ENCODE measurements around the gene SH3BP5. TPM values are rescaled to one million over a fixed set of nuclear protein-coding genes. Genes with fewer than 3 reads are reported as not detected.

Gene SH3BP5
- total RNA-seq, 1 experiment from 2014 or later, result 39.3 TPM

DNA sequence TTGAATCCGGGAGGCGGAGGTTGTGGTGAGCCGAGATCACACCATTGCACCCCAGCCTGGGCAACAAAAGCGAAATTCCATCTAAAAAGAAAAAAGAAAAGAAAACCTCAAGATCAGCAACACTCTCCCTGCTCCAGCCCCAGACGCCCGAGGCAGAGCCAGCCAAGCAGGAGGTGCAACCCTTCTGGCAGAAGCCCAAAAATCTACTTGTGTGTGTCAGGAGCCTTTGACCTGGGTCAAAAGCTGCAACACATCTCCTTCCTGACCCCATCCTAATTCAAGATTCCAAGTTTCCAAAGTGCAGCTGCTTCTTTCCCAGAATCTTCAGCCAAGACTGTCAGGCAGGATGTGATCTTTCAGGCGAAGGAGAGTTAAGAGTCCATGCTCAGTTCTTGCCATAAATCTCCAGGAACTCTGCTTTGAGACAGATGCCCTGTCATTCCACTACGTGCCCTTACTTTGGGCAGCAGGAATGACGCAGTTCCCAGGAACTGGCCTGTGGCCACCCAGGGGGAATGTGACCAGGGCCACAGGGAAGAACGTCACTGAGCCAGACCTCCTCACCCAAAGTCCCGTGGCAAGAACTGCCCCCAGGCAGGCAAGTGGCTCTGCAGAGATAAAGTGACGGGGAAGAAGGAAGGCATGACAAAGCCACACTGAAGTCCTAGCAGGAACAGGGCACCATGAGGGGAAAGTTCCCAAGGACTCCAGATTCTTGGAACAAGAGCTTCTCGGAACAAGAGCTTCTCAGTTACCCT, 39.4 kb downstream of the SH3BP5 start:
- peaks cover 28% of the 10 kb centered on the region for H3K4me1 ChIP-seq (replicated peaks; ENCODE audit: insufficient read depth)
- peaks cover 41% of the 10 kb centered on the region for H3K79me2 ChIP-seq (ENCODE audit: low read depth)
- H3K27ac ChIP-seq, result peak overlapping the region; percentile 71
- CTCF ChIA-PET, result interaction anchor here (0.6 to 1.0 kb wide), 2 partner anchors 26 to 55 kb away, joined by 4 to 6 read pairs; no protein-coding TSS in a partner anchor
- H3K36me3 ChIP-seq (ENCODE audit: low read depth), result no peaks in the 10 kb centered on the region
- no peak overlapping the region for H2AFZ ChIP-seq
- H3F3A ChIP-seq (ENCODE audit: insufficient read depth, low read depth), result peaks cover 40% of the 10 kb centered on the region
- no peaks in the 10 kb centered on the region for H3K9me2 ChIP-seq (ENCODE audit: insufficient read depth)
- peak overlapping the region; percentile 22; the same call in 1 of the 2 replicates for H3K4me3 ChIP-seq
- POLR2A ChIA-PET (ENCODE audit: unreplicated experiment), result no interaction called here
- BruUV-seq (replicated peaks), result TSS peak; percentile 16
- intact Hi-C loops (cut with micrococcal nuclease; ENCODE audit: unreplicated experiment), result loop anchor here (1.0 to 2.0 kb wide), 4 partner anchors 17 to 85 kb away; no protein-coding TSS in a partner anchor
- H3K27me3 ChIP-seq (ENCODE audit: insufficient read depth, low read depth), result no peaks in the 10 kb centered on the region
- no peaks in the 10 kb centered on the region for H3K9me3 ChIP-seq (ENCODE audit: insufficient read depth, low read depth)
- TF ChIP-seq CTCF (conservative IDR thresholded peaks at IDR 0.05) (no peak), EZH2 (IDR thresholded peaks at IDR 0.05; ENCODE audit: low read depth) (no peak)
- peak overlapping the region; percentile 67 for H3K4me2 ChIP-seq
- DNase-seq, result peak; percentile 85 to 86
- no peaks in the 10 kb centered on the region; the same call in 1 of the 2 replicates for H4K20me1 ChIP-seq (ENCODE audit: insufficient read depth)

- H3K9me3 ChIP-seq (ENCODE audit: insufficient read depth, low read depth), result no peaks in the 10 kb centered on the region
- POLR2A ChIA-PET (ENCODE audit: unreplicated experiment), result no interaction called here
- H3K79me2 ChIP-seq (ENCODE audit: low read depth), result peaks cover 40% of the 10 kb centered on the region
- no TSS peak for BruUV-seq (replicated peaks)
- H4K20me1 ChIP-seq (ENCODE audit: insufficient read depth), result no peaks in the 10 kb centered on the region; the same call in 1 of the 2 replicates
- H3K9me2 ChIP-seq (ENCODE audit: insufficient read depth), result no peaks in the 10 kb centered on the region
- peak overlapping the region; percentile 67 for H3K4me2 ChIP-seq
- H3K27me3 ChIP-seq (ENCODE audit: insufficient read depth, low read depth), result no peaks in the 10 kb centered on the region
- no peaks in the 10 kb centered on the region for H3K36me3 ChIP-seq (ENCODE audit: low read depth)
- H3K4me3 ChIP-seq, result no peak overlapping the region; the same call in 1 of the 2 replicates
- H3F3A ChIP-seq (ENCODE audit: insufficient read depth, low read depth), result peaks cover 40% of the 10 kb centered on the region
- intact Hi-C loops (cut with micrococcal nuclease; ENCODE audit: unreplicated experiment), result loop anchor here (2.0 kb wide), 1 partner anchor 33 kb away; no protein-coding TSS in a partner anchor
- no peak overlapping the region for H2AFZ ChIP-seq
- H3K4me1 ChIP-seq (replicated peaks; ENCODE audit: insufficient read depth), result peaks cover 28% of the 10 kb centered on the region
- TF ChIP-seq CTCF (conservative IDR thresholded peaks at IDR 0.05) (no peak), EZH2 (IDR thresholded peaks at IDR 0.05; ENCODE audit: low read depth) (no peak)
- CTCF ChIA-PET, result interaction anchor here (1.0 kb wide), 1 partner anchor 25 kb away, joined by 4 read pairs; no protein-coding TSS in a partner anchor
- DNase-seq, result peak in 1 of 2 experiments; percentile 30
- H3K27ac ChIP-seq, result peak overlapping the region; percentile 71
Measured at GRCh38 chr3:15291589-15292541, 40.5 kb downstream of the SH3BP5 start.

- ChIA-PET POLR2A (ENCODE audit: unreplicated experiment) (no interaction called here), CTCF (no interaction called here)
- peaks cover 40% of the 10 kb centered on the region for H3F3A ChIP-seq (ENCODE audit: insufficient read depth, low read depth)
- TF ChIP-seq EZH2 (IDR thresholded peaks at IDR 0.05; ENCODE audit: low read depth) (no peak), CTCF (conservative IDR thresholded peaks at IDR 0.05) (no peak)
- H3K27me3 ChIP-seq (ENCODE audit: insufficient read depth, low read depth), result no peaks in the 10 kb centered on the region
- no peaks in the 10 kb centered on the region; the same call in 1 of the 2 replicates for H4K20me1 ChIP-seq (ENCODE audit: insufficient read depth)
- H3K4me1 ChIP-seq (replicated peaks; ENCODE audit: insufficient read depth), result peaks cover 28% of the 10 kb centered on the region
- H3K4me2 ChIP-seq, result no peak overlapping the region
- no peak overlapping the region for H3K27ac ChIP-seq
- no peak for DNase-seq
- H3K36me3 ChIP-seq (ENCODE audit: low read depth), result no peaks in the 10 kb centered on the region
- no peaks in the 10 kb centered on the region for H3K9me3 ChIP-seq (ENCODE audit: insufficient read depth, low read depth)
- H3K79me2 ChIP-seq (ENCODE audit: low read depth), result peaks cover 45% of the 10 kb centered on the region; the same call in 1 of the 2 replicates
- H3K4me3 ChIP-seq, result no peak overlapping the region
- no TSS peak for BruUV-seq (replicated peaks)
- H2AFZ ChIP-seq, result no peak overlapping the region
- intact Hi-C loops (cut with micrococcal nuclease; ENCODE audit: unreplicated experiment), result no loop called here
- no peaks in the 10 kb centered on the region for H3K9me2 ChIP-seq (ENCODE audit: insufficient read depth)
Measured at GRCh38 chr3:15290736-15291135, 41.6 kb downstream of the SH3BP5 start.
